ENCODE results near the gene RNF32. TPM values are rescaled to one million over a fixed set of nuclear protein-coding genes. Genes with fewer than 3 reads are reported as not detected.

RNF32 gene
- polyA plus RNA-seq, 3 donors = 0.03 to 0.13 TPM; not detected in 1

DNA sequence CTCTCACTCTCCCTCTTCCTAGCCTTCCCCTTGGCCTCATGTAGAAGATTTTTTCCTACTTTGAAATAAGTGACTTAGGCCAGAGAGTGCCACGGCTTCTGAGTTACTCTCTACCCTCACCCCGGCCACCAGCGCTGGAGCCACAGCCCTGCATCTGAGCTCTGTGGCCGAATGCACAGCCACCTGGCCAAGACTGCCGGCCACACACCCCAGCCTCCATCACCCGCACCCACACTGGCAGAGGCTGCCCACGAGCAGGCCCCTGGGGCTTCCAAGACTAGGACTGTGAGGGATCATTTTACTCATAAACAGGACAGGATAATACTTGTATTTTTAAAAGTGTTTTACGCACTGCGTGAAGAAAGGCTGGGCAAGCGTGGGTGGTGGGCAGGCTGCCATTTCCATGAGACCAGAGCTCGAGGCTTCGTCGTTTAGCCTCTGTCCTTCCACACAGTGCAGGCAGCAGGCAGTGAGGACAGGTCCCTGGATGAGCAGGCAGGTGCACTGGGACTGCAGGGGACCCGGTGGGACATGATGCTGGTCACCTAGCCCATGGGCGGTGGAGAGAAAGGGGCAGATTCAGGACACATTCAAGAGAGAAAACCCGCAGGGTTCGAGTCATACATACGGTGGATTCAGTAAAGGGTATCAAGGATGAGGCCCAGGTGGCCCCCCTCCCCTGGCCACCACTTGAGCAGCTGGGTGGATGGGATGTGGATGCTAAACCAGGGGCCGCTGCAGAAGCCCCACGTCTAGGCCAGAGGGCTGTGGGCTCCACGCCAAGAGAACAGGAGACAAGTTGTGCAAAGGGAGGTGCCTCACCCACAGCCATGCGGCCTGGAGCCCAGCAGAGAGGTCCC lies 35.5 kb upstream of the RNF32 start:
- no peaks in the 10 kb centered on the region for H3K36me3 ChIP-seq (replicated peaks in 1 of 2; ENCODE audit: control insufficient read depth in 1 of 2, insufficient read depth in 2 of 2, low read length in 2 of 2)
- 96% methylated on average over 12 of the region's 22 CpGs for WGBS (ENCODE audit: insufficient coverage)
- H4K20me1 ChIP-seq (ENCODE audit: insufficient read depth, low read length) = no peaks in the 10 kb centered on the region
- no peaks in the 10 kb centered on the region for H3K79me2 ChIP-seq (ENCODE audit: insufficient read depth, low read length)
- no peak overlapping the region for H3K4me2 ChIP-seq (replicated peaks; ENCODE audit: extremely low read depth, low read length, poor library complexity, severe bottlenecking)
- no peak overlapping the region for H3K9ac ChIP-seq (ENCODE audit: insufficient read depth, low read length, poor library complexity, severe bottlenecking)
- intact Hi-C loops (cut with micrococcal nuclease) = no loop called here
- peak overlapping the region in 1 of 2 donors; percentile 33 for H3K4me3 Mint-ChIP-seq
- peaks cover 4 to 5% of the 10 kb centered on the region in 2 donors for H3K4me1 ChIP-seq (ENCODE audit: control insufficient read depth in 1 of 2, insufficient read depth in 2 of 2, low read length in 2 of 2)
- H3K36me3 Mint-ChIP-seq = no peaks in the 10 kb centered on the region
- no peaks in the 10 kb centered on the region for H3K9me3 ChIP-seq (replicated peaks in 1 of 2; ENCODE audit: control insufficient read depth in 1 of 2, insufficient read depth in 1 of 2, low read length in 2 of 2)
- no peak overlapping the region for H3K27ac ChIP-seq (ENCODE audit: low read depth in 1 of 2, low read length in 2 of 2)
- no peak for DNase-seq
- H3K27me3 Mint-ChIP-seq (ENCODE audit: low read depth in 3 of 3) = peaks cover 26 to 50% (median 31%) of the 10 kb centered on the region in 3 donors
- H3K9me3 Mint-ChIP-seq = peaks cover 0 to 7% (median 1%) of the 10 kb centered on the region in 7 donors
- peak overlapping the region in 1 of 7 donors; percentile 26 for H3K27ac Mint-ChIP-seq
- H2AFZ ChIP-seq (ENCODE audit: insufficient read depth, low read depth, low read length, poor library complexity, severe bottlenecking) = no peak overlapping the region
- peaks cover 3 to 24% of the 10 kb centered on the region in 2 donors for H3K27me3 ChIP-seq (ENCODE audit: control insufficient read depth in 2 of 2, insufficient read depth in 2 of 2, low read length in 2 of 2)
- TF ChIP-seq, protein P1, sequence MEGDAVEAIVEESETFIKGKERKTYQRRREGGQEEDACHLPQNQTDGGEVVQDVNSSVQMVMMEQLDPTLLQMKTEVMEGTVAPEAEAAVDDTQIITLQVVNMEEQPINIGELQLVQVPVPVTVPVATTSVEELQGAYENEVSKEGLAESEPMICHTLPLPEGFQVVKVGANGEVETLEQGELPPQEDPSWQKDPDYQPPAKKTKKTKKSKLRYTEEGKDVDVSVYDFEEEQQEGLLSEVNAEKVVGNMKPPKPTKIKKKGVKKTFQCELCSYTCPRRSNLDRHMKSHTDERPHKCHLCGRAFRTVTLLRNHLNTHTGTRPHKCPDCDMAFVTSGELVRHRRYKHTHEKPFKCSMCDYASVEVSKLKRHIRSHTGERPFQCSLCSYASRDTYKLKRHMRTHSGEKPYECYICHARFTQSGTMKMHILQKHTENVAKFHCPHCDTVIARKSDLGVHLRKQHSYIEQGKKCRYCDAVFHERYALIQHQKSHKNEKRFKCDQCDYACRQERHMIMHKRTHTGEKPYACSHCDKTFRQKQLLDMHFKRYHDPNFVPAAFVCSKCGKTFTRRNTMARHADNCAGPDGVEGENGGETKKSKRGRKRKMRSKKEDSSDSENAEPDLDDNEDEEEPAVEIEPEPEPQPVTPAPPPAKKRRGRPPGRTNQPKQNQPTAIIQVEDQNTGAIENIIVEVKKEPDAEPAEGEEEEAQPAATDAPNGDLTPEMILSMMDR (IDR thresholded peaks at IDR 0.05) = no peak
- no peak overlapping the region for H3K4me3 ChIP-seq (replicated peaks in 1 of 3; ENCODE audit: low read depth in 2 of 3, low read length in 3 of 3)
- H3K4me1 Mint-ChIP-seq = peaks cover 2% of the 10 kb centered on the region

DNA sequence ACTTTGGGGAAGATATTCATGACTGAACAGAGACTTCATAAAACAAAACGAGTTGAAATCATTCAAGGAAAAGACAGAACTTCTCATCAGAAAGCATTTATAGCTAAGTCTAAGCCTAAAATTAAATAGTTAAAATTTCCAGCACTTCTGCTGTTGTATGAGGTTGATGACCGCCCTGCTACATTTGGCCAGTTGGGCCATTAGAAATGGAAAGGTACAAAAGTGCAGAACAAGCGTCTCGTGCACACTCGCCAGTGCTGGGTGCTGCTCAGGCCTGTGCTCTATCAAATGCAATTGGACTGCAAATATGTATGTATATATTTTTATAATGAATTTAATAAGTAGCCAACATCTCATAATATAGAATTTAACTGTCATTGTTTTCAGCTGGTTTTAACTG lies 34.4 kb upstream of the RNF32 start:
- DNase-seq = no peak
- Mint-ChIP-seq H3K27ac (no peak overlapping the region), H3K4me3 (no peak overlapping the region), H3K27me3 (ENCODE audit: low read depth in 3 of 3) (peaks cover 28 to 59% (median 31%) of the 10 kb centered on the region in 3 donors), H3K9me3 (peaks cover 0 to 7% (median 1%) of the 10 kb centered on the region in 7 donors), H3K36me3 (no peaks in the 10 kb centered on the region), H3K4me1 (peaks cover 2% of the 10 kb centered on the region)
- Histone ChIP-seq H3K4me2 (replicated peaks; ENCODE audit: extremely low read depth, low read length, poor library complexity, severe bottlenecking) (no peak overlapping the region), H3K27me3 (ENCODE audit: control insufficient read depth in 2 of 2, insufficient read depth in 2 of 2, low read length in 2 of 2) (peaks cover 3 to 26% of the 10 kb centered on the region in 2 donors), H3K79me2 (ENCODE audit: insufficient read depth, low read length) (no peaks in the 10 kb centered on the region), H3K4me1 (ENCODE audit: control insufficient read depth in 1 of 2, insufficient read depth in 2 of 2, low read length in 2 of 2) (peaks cover 4 to 5% of the 10 kb centered on the region in 2 donors), H4K20me1 (ENCODE audit: insufficient read depth, low read length) (no peaks in the 10 kb centered on the region), H3K9ac (ENCODE audit: insufficient read depth, low read length, poor library complexity, severe bottlenecking) (no peak overlapping the region), H3K36me3 (replicated peaks in 1 of 2; ENCODE audit: control insufficient read depth in 1 of 2, insufficient read depth in 2 of 2, low read length in 2 of 2) (no peaks in the 10 kb centered on the region), H3K27ac (ENCODE audit: low read depth in 1 of 2, low read length in 2 of 2) (no peak overlapping the region), H3K4me3 (replicated peaks in 1 of 3; ENCODE audit: low read depth in 2 of 3, low read length in 3 of 3) (no peak overlapping the region), H2AFZ (ENCODE audit: insufficient read depth, low read depth, low read length, poor library complexity, severe bottlenecking) (no peak overlapping the region), H3K9me3 (replicated peaks in 1 of 2; ENCODE audit: control insufficient read depth in 1 of 2, insufficient read depth in 1 of 2, low read length in 2 of 2) (no peaks in the 10 kb centered on the region)
- TF ChIP-seq, protein P1 (IDR thresholded peaks at IDR 0.05) = no peak
- intact Hi-C loops (cut with micrococcal nuclease) = no loop called here
- no CpG with 5 or more reads among the region's 5 CpGs for WGBS (ENCODE audit: insufficient coverage)
